Progenitor cell of endocrine pancreas (in vitro differentiated cells): Measurements from ENCODE around the gene LYPD6B. TPM values are rescaled to one million over a fixed set of nuclear protein-coding genes. Genes with fewer than 3 reads are reported as not detected.

Experiments
- DNase-seq: peaks from one replicate; pipeline ENCODE4 v3.0.0; 2021; ENCODE audit warnings: low spot score; ENCODE audit not compliant: unreplicated experiment
- H3K27ac Mint-ChIP-seq: 2 replicates; pipeline ENCODE4 v1.8.0; 2021; ENCODE audit warnings: mild to moderate bottlenecking, moderate library complexity, mixed read lengths
- H3K27me3 Mint-ChIP-seq: 2 replicates; pipeline ENCODE4 v1.8.0; 2021; ENCODE audit warnings: mixed read lengths
- H3K36me3 Mint-ChIP-seq: 2 replicates; pipeline ENCODE4 v1.8.0; 2022; ENCODE audit warnings: mixed read lengths; ENCODE audit not compliant: insufficient read depth
- H3K4me1 Mint-ChIP-seq: 2 replicates; pipeline ENCODE4 v1.8.0; 2021; ENCODE audit warnings: low read depth, mixed read lengths
- H3K4me3 Mint-ChIP-seq: 2 replicates; pipeline ENCODE4 v1.8.0; 2021; ENCODE audit warnings: low read depth, mild to moderate bottlenecking, moderate library complexity, mixed read lengths
- H3K9me3 Mint-ChIP-seq: 2 replicates; pipeline ENCODE4 v1.8.0; 2021; ENCODE audit warnings: low read depth, mixed read lengths
- CTCF ChIP-seq: fragments of 200-600 bp; sonication (generic); IDR thresholded peaks from one replicate; pipeline ENCODE4 v1.5.0; 2021; ENCODE audit warnings: antibody characterized with exemption, mild to moderate bottlenecking; ENCODE audit not compliant: unreplicated experiment
- total RNA-seq: library from RNA; stranded (reverse); gene quantifications from 2 replicates; pipeline ENCODE4 v1.2.1, GENCODE V29; 2021

Gene LYPD6B
- total RNA-seq, 1 donor from 2014 or later, result 140 TPM

- no peaks in the 10 kb centered on the region for H3K9me3 Mint-ChIP-seq
- H3K4me3 Mint-ChIP-seq, result no peak overlapping the region
- DNase-seq, result no peak
- H3K4me1 Mint-ChIP-seq, result peaks cover 40% of the 10 kb centered on the region
- peak overlapping the region; percentile 68 for H3K27ac Mint-ChIP-seq
- no peak for TF ChIP-seq CTCF
- peaks cover 21% of the 10 kb centered on the region for H3K36me3 Mint-ChIP-seq
- H3K27me3 Mint-ChIP-seq, result no peaks in the 10 kb centered on the region
These were observed 141.9 kb downstream of the LYPD6B start for GRCh38 chr2:149180226-149180875.

GRCh38 chr2:149183187-149183586 is 144.7 kb downstream of the LYPD6B start:
- Mint-ChIP-seq H3K9me3 (no peaks in the 10 kb centered on the region), H3K4me3 (no peak overlapping the region), H3K4me1 (peaks cover 42% of the 10 kb centered on the region), H3K27me3 (no peaks in the 10 kb centered on the region), H3K27ac (no peak overlapping the region), H3K36me3 (peaks cover 28% of the 10 kb centered on the region)
- no peak for TF ChIP-seq CTCF
- DNase-seq, result no peak

- no peaks in the 10 kb centered on the region for H3K27me3 Mint-ChIP-seq
- no peak for TF ChIP-seq CTCF
- DNase-seq, result no peak
- no peaks in the 10 kb centered on the region for H3K9me3 Mint-ChIP-seq
- H3K4me1 Mint-ChIP-seq, result peaks cover 34% of the 10 kb centered on the region
- peaks cover 30% of the 10 kb centered on the region for H3K36me3 Mint-ChIP-seq
- H3K4me3 Mint-ChIP-seq, result no peak overlapping the region
- peak overlapping the region; percentile 25 for H3K27ac Mint-ChIP-seq
These were observed 146.5 kb downstream of the LYPD6B start for GRCh38 chr2:149184991-149185390.

GRCh38 chr2:149185942-149186490 is 147.5 kb downstream of the LYPD6B start:
- Mint-ChIP-seq H3K4me1 (peaks cover 27% of the 10 kb centered on the region), H3K4me3 (no peak overlapping the region), H3K9me3 (no peaks in the 10 kb centered on the region), H3K27me3 (no peaks in the 10 kb centered on the region), H3K36me3 (peaks cover 28% of the 10 kb centered on the region), H3K27ac (no peak overlapping the region)
- DNase-seq, result no peak
- TF ChIP-seq CTCF, result no peak

- peaks cover 26% of the 10 kb centered on the region for H3K36me3 Mint-ChIP-seq
- no peak for TF ChIP-seq CTCF
- H3K4me1 Mint-ChIP-seq, result peaks cover 22% of the 10 kb centered on the region
- no peak for DNase-seq
- no peaks in the 10 kb centered on the region for H3K9me3 Mint-ChIP-seq
- no peaks in the 10 kb centered on the region for H3K27me3 Mint-ChIP-seq
- H3K27ac Mint-ChIP-seq, result peak overlapping the region; percentile 47
- no peak overlapping the region for H3K4me3 Mint-ChIP-seq
These were observed 148.6 kb downstream of the LYPD6B start for GRCh38 chr2:149187057-149187456.
